MCF 10A (cell line): ENCODE results near the gene TIMD4. TPM values are rescaled to one million over a fixed set of nuclear protein-coding genes. Genes with fewer than 3 reads are reported as not detected.

ENCODE experiments used
- BruUV-seq: library from RNA; stranded (reverse); fragments of 400-500 nt; replicated peaks from 2 replicates; lab custom pipeline; 2021; lab: Mats Ljungman, UMichigan
- CTCF ChIA-PET: fragments of 300-600 bp; sonication (Branson Sonifier 250); formaldehyde crosslinking; extraction: SDS; loops from one replicate; lab custom pipeline; 2021; ENCODE audit warnings: antibody characterized with exemption, inconsistent platforms; lab: Yijun Ruan, JAX
- POLR2A ChIA-PET: fragments of 300-600, 350-650 bp; sonication (Branson Sonifier 250); formaldehyde crosslinking; extraction: SDS; loops from one replicate; lab custom pipeline; 2020; ENCODE audit warnings: antibody characterized with exemption, inconsistent platforms; lab: Yijun Ruan, JAX
- DNase-seq: peaks from one replicate; pipeline ENCODE4 v3.0.0-alpha.2; 2018; ENCODE audit not compliant: unreplicated experiment
- H3K27ac Mint-ChIP-seq: one replicate; pipeline ENCODE4 v1.8.0; 2022; ENCODE audit warnings: mild to moderate bottlenecking, low read depth, mixed read lengths; ENCODE audit not compliant: unreplicated experiment
- H3K27me3 Mint-ChIP-seq: one replicate; pipeline ENCODE4 v1.8.0; 2022; ENCODE audit warnings: mixed read lengths; ENCODE audit not compliant: insufficient read depth, unreplicated experiment
- H3K36me3 Mint-ChIP-seq: one replicate; pipeline ENCODE4 v1.8.0; 2022; ENCODE audit warnings: mild to moderate bottlenecking, moderate library complexity, mixed read lengths; ENCODE audit not compliant: insufficient read depth, unreplicated experiment
- H3K4me1 Mint-ChIP-seq: one replicate; pipeline ENCODE4 v1.8.0; 2022; ENCODE audit warnings: mixed read lengths; ENCODE audit not compliant: insufficient read depth, unreplicated experiment
- H3K4me3 Mint-ChIP-seq: one replicate; pipeline ENCODE4 v1.8.0; 2022; ENCODE audit warnings: mild to moderate bottlenecking, moderate library complexity, mixed read lengths; ENCODE audit not compliant: unreplicated experiment
- H3K9me3 Mint-ChIP-seq: one replicate; pipeline ENCODE4 v1.8.0; 2022; ENCODE audit warnings: mixed read lengths; ENCODE audit not compliant: unreplicated experiment
- intact Hi-C: fragments of 100-400 bp; cut with micrococcal nuclease; formaldehyde crosslinking; loops from 2 replicates; pipeline ENCODE4 v1.14.1; 2022
- total RNA-seq: library from RNA; stranded (reverse); gene quantifications from 2 replicates; pipeline ENCODE4 v1.2.3, GENCODE V29; 2022
- TF ChIP-seq, protein P1 (sequence below): fragments of 200-600 bp; IDR thresholded peaks from one replicate; pipeline ENCODE4 v1.8.0; 2022; ENCODE audit warnings: antibody characterized with exemption, mild to moderate bottlenecking; ENCODE audit not compliant: unreplicated experiment

TIMD4 gene
- total RNA-seq, 1 experiment from 2014 or later = not detected

DNA sequence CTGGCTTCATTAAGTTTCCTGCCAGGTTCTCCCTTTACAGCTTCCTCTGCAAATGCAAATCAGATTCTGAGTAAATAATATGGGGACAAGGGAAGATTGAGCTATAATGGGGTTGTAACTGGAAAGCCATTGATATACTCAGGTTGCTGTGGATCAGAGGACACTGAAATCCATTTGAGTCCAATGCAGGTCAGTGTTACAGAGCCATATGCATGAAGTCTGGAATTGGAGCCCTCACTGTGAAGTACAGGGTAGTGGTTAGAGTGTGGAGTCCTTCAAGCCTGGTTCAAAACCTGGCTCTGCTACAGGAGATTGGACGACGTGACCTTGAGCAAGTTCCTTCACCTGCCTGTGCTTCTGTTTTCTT, 48.7 kb downstream of the TIMD4 start:
- intact Hi-C loops = no loop called here
- H3K4me1 Mint-ChIP-seq = peaks cover 6% of the 10 kb centered on the region
- H3K36me3 Mint-ChIP-seq = no peaks in the 10 kb centered on the region
- no peak for DNase-seq
- H3K27ac Mint-ChIP-seq = no peak overlapping the region
- H3K27me3 Mint-ChIP-seq = no peaks in the 10 kb centered on the region
- TF ChIP-seq, protein P1, sequence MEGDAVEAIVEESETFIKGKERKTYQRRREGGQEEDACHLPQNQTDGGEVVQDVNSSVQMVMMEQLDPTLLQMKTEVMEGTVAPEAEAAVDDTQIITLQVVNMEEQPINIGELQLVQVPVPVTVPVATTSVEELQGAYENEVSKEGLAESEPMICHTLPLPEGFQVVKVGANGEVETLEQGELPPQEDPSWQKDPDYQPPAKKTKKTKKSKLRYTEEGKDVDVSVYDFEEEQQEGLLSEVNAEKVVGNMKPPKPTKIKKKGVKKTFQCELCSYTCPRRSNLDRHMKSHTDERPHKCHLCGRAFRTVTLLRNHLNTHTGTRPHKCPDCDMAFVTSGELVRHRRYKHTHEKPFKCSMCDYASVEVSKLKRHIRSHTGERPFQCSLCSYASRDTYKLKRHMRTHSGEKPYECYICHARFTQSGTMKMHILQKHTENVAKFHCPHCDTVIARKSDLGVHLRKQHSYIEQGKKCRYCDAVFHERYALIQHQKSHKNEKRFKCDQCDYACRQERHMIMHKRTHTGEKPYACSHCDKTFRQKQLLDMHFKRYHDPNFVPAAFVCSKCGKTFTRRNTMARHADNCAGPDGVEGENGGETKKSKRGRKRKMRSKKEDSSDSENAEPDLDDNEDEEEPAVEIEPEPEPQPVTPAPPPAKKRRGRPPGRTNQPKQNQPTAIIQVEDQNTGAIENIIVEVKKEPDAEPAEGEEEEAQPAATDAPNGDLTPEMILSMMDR = no peak
- no TSS peak for BruUV-seq
- H3K4me3 Mint-ChIP-seq = no peak overlapping the region
- ChIA-PET CTCF (interaction anchor here (0.6 kb wide), 1 partner anchor 32 kb away, joined by 3 read pairs; no protein-coding TSS in a partner anchor), POLR2A (no interaction called here)
- no peaks in the 10 kb centered on the region for H3K9me3 Mint-ChIP-seq

DNA sequence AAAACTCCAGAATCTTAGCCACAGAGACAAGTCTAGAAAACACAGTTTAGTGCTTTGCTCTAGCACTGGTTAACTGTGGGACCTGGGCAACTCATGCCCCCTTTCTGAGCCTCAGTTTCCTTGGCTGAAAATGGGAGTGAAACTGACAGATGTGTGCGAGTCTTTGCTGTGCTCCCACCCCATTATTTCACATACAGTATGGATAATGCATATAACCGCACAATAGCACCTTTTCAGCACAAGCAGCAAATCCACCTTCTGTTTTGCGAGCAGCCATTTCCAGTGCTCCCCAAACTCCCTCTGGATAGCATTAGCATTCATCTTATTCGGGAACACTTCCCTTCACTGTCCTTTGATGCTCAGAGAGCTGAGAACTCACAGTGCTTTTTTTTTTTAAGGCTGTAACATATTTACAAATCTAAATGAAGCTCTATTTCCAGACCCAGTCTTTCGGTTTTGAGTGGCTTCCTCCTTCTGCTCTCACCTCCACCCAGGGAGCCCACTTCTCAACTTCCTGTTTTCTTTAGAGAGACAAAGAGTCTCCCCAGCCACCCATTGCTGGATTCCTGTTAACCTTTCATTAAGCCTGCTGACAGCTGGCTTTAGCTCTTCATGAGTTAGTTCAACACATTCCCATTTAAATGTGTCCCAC, 49.2 kb downstream of the TIMD4 start:
- CTCF ChIA-PET = interaction anchor here (0.6 kb wide), 1 partner anchor 32 kb away, joined by 3 read pairs; no protein-coding TSS in a partner anchor

DNA sequence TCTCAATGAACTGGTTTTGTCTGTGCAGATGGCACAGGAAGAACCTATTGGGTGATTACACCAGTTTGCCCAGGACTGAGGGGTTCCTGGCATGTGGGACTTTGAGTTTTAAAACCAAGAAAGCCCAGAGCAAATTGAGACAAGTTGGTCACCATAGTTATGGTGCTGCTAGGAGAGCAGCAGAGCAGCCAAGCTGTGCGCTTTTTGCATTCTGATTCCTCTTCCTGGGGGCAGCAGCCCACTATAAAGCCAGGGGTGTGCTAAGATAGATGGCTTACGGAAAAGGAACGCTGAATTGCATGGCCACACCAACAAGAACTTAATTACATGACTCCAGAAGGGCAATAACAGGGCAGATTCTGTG, 49.7 kb downstream of the TIMD4 start:
- Mint-ChIP-seq H3K4me3 (no peak overlapping the region), H3K27me3 (no peaks in the 10 kb centered on the region), H3K27ac (no peak overlapping the region), H3K4me1 (peaks cover 6% of the 10 kb centered on the region), H3K9me3 (no peaks in the 10 kb centered on the region), H3K36me3 (no peaks in the 10 kb centered on the region)
- no TSS peak for BruUV-seq
- POLR2A ChIA-PET = no interaction called here
- intact Hi-C loops = no loop called here
- CTCF ChIA-PET = no interaction called here
- DNase-seq = no peak
- TF ChIP-seq, protein P1 = no peak

More for the DNA sequence above, 49.2 kb downstream of the TIMD4 start:
- H3K4me1 Mint-ChIP-seq = peaks cover 6% of the 10 kb centered on the region
- no peak overlapping the region for H3K4me3 Mint-ChIP-seq
- TF ChIP-seq, protein P1 = no peak
- intact Hi-C loops = no loop called here
- no peaks in the 10 kb centered on the region for H3K9me3 Mint-ChIP-seq
- no TSS peak for BruUV-seq
- DNase-seq = no peak
- no peak overlapping the region for H3K27ac Mint-ChIP-seq
- POLR2A ChIA-PET = no interaction called here
- H3K36me3 Mint-ChIP-seq = no peaks in the 10 kb centered on the region
- no peaks in the 10 kb centered on the region for H3K27me3 Mint-ChIP-seq

DNA sequence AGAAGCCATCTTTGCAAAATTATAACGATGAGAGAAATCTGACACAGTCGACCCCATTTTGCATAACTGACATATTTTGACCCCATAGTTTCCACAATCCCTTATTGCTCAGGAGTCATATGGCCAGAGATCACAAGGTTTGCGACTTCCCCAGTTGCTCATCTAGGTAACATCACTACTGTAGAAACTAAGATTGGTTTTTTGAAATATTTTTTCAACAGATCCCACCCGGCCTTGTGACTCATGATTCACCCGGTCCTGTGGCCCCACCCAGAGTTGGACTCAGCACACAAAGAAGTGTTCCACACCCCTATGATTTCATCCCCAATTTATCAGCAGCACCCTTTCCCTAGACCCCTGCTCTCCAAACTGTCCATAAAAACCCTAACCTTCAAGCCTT, 50.2 kb downstream of the TIMD4 start:
- Mint-ChIP-seq H3K4me3 (no peak overlapping the region), H3K4me1 (peaks cover 6% of the 10 kb centered on the region), H3K27ac (no peak overlapping the region), H3K27me3 (no peaks in the 10 kb centered on the region), H3K9me3 (no peaks in the 10 kb centered on the region), H3K36me3 (no peaks in the 10 kb centered on the region)
- no TSS peak for BruUV-seq
- DNase-seq = no peak
- intact Hi-C loops = no loop called here
- POLR2A ChIA-PET = no interaction called here
- CTCF ChIA-PET = no interaction called here
- TF ChIP-seq, protein P1 = no peak
